Nephron (organoid): Measurements from ENCODE around the gene DSTN.

Source experiments
- H3K27ac Mint-ChIP-seq, 3 experiments: 2 replicates each; pipeline ENCODE4 v1.8.0; 2020; ENCODE audit warnings: mixed read lengths in 3 of 3, mild to moderate bottlenecking in 2 of 3, moderate library complexity in 1 of 3
- H3K27me3 Mint-ChIP-seq: 2 replicates; pipeline ENCODE4 v1.8.0; 2021; ENCODE audit warnings: low read depth, mild to moderate bottlenecking, moderate library complexity, mixed read lengths
- H3K36me3 Mint-ChIP-seq: 2 replicates; pipeline ENCODE4 v1.8.0; 2020; ENCODE audit warnings: low read depth, mixed read lengths
- H3K4me1 Mint-ChIP-seq: 2 replicates; pipeline ENCODE4 v1.8.0; 2020; ENCODE audit warnings: mixed read lengths
- H3K4me3 Mint-ChIP-seq, 3 experiments: 2 replicates each; pipeline ENCODE4 v1.8.0; 2020; ENCODE audit warnings: mild to moderate bottlenecking in 3 of 3, mixed read lengths in 3 of 3, moderate library complexity in 2 of 3
- H3K9me3 Mint-ChIP-seq: 2 replicates; pipeline ENCODE4 v1.8.0; 2020; ENCODE audit warnings: mixed read lengths
- CTCF ChIP-seq, 3 experiments: fragments of 200-600 bp; sonication (generic); IDR thresholded peaks; one replicate each; pipeline ENCODE4 v1.5.0; 2021; ENCODE audit warnings: antibody characterized with exemption in 3 of 3; ENCODE audit not compliant: unreplicated experiment in 3 of 3

Gene DSTN

GRCh38 chr20:17533396-17533795 lies 36.5 kb upstream of the DSTN start:
- no peaks in the 10 kb centered on the region for H3K9me3 Mint-ChIP-seq
- peaks cover 9% of the 10 kb centered on the region for H3K27me3 Mint-ChIP-seq
- H3K36me3 Mint-ChIP-seq = no peaks in the 10 kb centered on the region
- peak overlapping the region in 2 of 3 experiments; percentile 44 to 54 for H3K27ac Mint-ChIP-seq
- TF ChIP-seq CTCF (IDR thresholded peaks at IDR 0.05; ENCODE audit: unreplicated experiment in 3 of 3) = no peak
- peak overlapping the region in 1 of 3 experiments; percentile 34 for H3K4me3 Mint-ChIP-seq
- peaks cover 30% of the 10 kb centered on the region for H3K4me1 Mint-ChIP-seq

- TF ChIP-seq CTCF (IDR thresholded peaks at IDR 0.05; ENCODE audit: unreplicated experiment in 3 of 3) = no peak
- Mint-ChIP-seq H3K4me3 (no peak overlapping the region), H3K36me3 (no peaks in the 10 kb centered on the region), H3K4me1 (peaks cover 30% of the 10 kb centered on the region), H3K27ac (peak overlapping the region in 2 of 3 experiments; percentile 20 to 44), H3K9me3 (no peaks in the 10 kb centered on the region), H3K27me3 (peaks cover 9% of the 10 kb centered on the region)
Observed at GRCh38 chr20:17534077-17534476, 35.8 kb upstream of the DSTN start.

GRCh38 chr20:17536944-17537444 lies 32.9 kb upstream of the DSTN start:
- peaks cover 19% of the 10 kb centered on the region for H3K4me1 Mint-ChIP-seq
- peak overlapping the region in 1 of 3 experiments; percentile 1 for H3K4me3 Mint-ChIP-seq
- H3K27me3 Mint-ChIP-seq = peaks cover 5% of the 10 kb centered on the region
- no peaks in the 10 kb centered on the region for H3K36me3 Mint-ChIP-seq
- TF ChIP-seq CTCF (IDR thresholded peaks at IDR 0.05; ENCODE audit: unreplicated experiment in 3 of 3) = peak; percentile 90 to 93 (median 91)
- H3K27ac Mint-ChIP-seq = peak overlapping the region in 2 of 3 experiments; percentile 22 to 52
- no peaks in the 10 kb centered on the region for H3K9me3 Mint-ChIP-seq

- H3K36me3 Mint-ChIP-seq = no peaks in the 10 kb centered on the region
- no peak for TF ChIP-seq CTCF (IDR thresholded peaks at IDR 0.05; ENCODE audit: unreplicated experiment in 3 of 3)
- no peak overlapping the region for H3K27ac Mint-ChIP-seq
- H3K27me3 Mint-ChIP-seq = peaks cover 5% of the 10 kb centered on the region
- H3K4me1 Mint-ChIP-seq = peaks cover 26% of the 10 kb centered on the region
- no peaks in the 10 kb centered on the region for H3K9me3 Mint-ChIP-seq
- H3K4me3 Mint-ChIP-seq = no peak overlapping the region
Observed at GRCh38 chr20:17537959-17538358, 31.9 kb upstream of the DSTN start.

GRCh38 chr20:17538517-17539170 lies 31.2 kb upstream of the DSTN start:
- no peak for TF ChIP-seq CTCF (IDR thresholded peaks at IDR 0.05; ENCODE audit: unreplicated experiment in 3 of 3)
- Mint-ChIP-seq H3K9me3 (no peaks in the 10 kb centered on the region), H3K27ac (no peak overlapping the region), H3K4me3 (no peak overlapping the region), H3K27me3 (peaks cover 5% of the 10 kb centered on the region), H3K36me3 (no peaks in the 10 kb centered on the region), H3K4me1 (peaks cover 28% of the 10 kb centered on the region)

- Mint-ChIP-seq H3K36me3 (no peaks in the 10 kb centered on the region), H3K9me3 (no peaks in the 10 kb centered on the region), H3K4me1 (peaks cover 34% of the 10 kb centered on the region), H3K27ac (peak overlapping the region in 1 of 3 experiments; percentile 28), H3K4me3 (no peak overlapping the region), H3K27me3 (peaks cover 5% of the 10 kb centered on the region)
- TF ChIP-seq CTCF (IDR thresholded peaks at IDR 0.05; ENCODE audit: unreplicated experiment in 3 of 3) = no peak
Observed at GRCh38 chr20:17541596-17541995, 28.3 kb upstream of the DSTN start.
